Measurements from ENCODE around the gene POU2F3. TPM values are rescaled to one million over a fixed set of nuclear protein-coding genes. Genes with fewer than 3 reads are reported as not detected.

POU2F3 gene
- total RNA-seq, 2 donors from 2014 or later, result 0.77 to 1.5 TPM

Other genes starting within 250 kb of the POU2F3 start
- gene TRIM29, start 102.0 kb upstream of the POU2F3 start, total RNA-seq, result 1 to 10 TPM; 3.4 to 4.0 TPM
- 100 to 1,000 TPM; 142 to 152 TPM for gene OAF, start 29.1 kb upstream of the POU2F3 start, total RNA-seq
- 1 to 10 TPM in 1 of 2 donors, under 1 TPM in 1; 0.62 to 1.3 TPM for gene TLCD5, start 85.2 kb downstream of the POU2F3 start, total RNA-seq
- gene ARHGEF12, start 96.3 kb downstream of the POU2F3 start, total RNA-seq, result 100 to 1,000 TPM in 1 of 2 donors, 10 to 100 TPM in 1; 66.7 to 103 TPM